Measurements from ENCODE around the gene ARHGAP26.

Gene ARHGAP26

DNA sequence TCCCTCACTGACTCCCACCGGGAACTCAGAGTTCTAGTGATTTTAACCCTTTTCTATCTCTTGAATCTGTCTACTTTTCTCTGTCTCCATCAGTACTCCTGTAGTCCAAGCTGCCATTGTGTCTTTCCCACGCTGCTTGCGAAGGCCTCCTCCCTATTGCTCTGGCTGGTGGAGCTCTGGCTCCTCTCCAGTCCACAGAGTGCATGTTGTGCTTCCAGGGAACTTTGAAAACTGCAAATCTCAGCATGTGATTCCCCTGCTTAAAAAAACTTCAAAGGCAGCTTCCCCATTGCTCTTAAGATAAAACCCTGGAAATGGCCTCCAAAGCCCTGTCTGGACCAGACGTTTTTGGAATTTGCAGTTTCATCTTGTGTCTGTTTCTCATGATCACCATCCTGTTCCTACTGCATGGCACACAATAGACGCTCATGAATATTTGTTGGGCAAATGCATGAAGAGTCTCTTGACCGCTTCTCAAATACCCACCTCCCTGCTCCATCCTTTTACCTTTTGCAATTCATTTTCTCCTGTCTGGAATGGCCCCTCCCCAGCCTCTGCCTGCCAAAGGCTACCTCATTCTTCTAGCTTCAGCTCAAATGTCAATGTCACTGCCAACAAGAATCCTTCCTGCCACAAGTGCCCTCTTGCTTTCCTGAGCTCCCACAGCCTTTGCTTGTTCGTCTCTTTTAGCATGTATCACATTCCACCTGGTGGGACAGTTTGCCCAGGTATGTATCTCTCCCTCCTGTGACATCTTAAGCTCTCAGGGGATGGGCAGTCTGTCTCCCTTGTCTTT lies 293.2 kb downstream of the ARHGAP26 start:
- DNase-seq (ENCODE audit: extremely low spot score, insufficient read length, low read depth) (no peak), FAIRE-seq (no peak)

DNA sequence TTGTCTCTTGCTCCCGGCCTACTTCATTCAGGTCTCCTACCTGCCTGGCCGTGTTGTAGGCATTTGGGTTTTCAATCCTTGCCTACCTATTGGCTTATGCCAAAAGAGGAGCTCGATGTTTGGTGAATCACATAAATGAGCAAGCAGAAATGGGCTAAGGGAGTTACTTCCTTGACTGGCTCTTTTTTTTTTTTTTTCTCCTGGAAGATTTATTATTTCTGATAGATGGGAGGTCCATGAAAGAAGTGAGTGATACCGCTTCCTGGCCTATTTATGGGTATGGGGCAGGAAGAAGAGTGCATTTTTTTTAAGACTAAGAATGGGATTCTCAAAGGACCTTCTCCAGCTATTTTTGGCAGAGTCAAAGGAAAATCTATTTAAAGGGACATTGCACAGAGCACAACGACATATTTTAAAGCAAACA lies 294.1 kb downstream of the ARHGAP26 start:
- FAIRE-seq: no peak
- no peak for DNase-seq (ENCODE audit: extremely low spot score, insufficient read length, low read depth)

DNA sequence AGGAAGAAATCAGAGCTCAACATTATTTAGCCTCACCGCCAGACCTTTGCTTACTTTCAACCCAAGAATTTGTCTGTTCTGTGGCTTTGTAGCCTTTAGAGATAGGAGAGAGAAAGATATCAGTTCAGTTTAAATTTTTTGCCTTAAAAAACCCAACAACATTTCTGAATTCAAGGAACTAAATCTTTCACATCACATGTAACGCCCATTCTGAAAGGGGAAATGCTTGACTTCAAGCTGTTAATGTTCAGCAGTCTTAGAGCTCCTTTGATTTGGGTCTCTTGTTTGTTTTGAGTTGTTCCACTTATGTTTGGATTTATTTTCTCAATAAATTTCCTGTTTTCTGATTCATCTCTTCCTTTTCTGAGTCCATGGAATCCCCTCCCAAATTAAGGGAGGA lies 294.5 kb downstream of the ARHGAP26 start:
- FAIRE-seq: peak; percentile 31
- DNase-seq (ENCODE audit: extremely low spot score, insufficient read length, low read depth): no peak

DNA sequence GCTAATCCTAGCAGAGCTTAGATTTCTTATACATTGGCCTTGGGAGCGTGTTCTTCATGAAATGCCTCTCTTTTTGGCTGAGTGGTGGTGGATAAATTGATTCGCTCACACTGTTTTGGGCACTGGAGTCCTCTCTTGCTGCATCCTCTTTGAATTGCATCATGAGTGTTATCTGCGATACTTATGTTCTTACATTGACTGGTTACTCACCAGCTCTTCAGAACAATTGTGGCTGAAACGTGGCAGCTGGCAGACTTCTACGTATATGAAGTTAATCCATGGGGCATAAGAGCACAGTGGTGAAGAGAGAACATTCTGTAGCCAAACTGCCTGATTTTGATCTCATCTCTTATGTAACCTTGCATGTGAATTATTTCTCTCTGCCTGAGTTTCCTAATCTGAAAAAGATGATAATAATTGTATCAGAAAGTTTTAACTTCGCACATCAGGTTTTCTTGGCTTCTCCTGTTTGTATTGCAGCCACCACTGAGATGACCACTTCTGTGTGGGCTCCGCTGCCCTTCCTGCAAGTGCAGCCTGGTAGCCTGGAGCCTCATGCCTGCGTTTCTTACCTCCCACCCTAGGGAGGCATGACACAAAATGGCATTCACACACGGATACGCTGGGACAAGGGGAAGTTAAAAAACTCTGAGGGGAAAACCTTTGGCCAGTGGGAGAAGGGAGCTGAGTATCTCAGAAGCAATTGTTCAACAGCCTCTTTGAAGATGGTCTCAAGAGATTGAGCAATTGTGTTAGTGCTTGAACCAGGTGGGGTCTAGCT lies 295.2 kb downstream of the ARHGAP26 start:
- no peak for FAIRE-seq
- no peak for DNase-seq (ENCODE audit: extremely low spot score, insufficient read length, low read depth)

DNA sequence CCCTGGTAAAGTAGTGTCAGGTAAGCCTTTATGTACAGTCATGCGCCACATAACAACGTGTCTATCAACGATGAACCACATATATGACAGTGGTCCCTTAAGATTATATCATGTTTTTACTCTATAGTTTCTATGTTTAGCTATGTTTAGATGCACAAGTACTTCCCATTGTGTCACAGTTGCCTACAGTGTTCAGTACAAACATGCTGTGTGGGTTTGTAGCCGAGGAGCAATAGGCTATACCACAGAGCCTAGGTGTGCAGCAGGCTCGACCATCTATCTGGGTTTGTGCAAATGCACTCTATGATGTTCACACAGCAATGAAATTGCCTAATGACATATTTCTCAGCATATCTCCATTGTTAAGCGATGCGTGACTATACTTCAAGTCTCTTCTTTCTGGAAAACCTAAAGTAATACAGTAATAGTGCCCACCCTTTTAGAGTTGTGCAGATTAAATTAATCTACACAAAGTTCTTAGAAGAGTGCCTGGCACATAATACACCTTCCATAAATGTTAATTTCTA lies 295.9 kb downstream of the ARHGAP26 start:
- FAIRE-seq (no peak), DNase-seq (ENCODE audit: extremely low spot score, insufficient read length, low read depth) (no peak)

DNA sequence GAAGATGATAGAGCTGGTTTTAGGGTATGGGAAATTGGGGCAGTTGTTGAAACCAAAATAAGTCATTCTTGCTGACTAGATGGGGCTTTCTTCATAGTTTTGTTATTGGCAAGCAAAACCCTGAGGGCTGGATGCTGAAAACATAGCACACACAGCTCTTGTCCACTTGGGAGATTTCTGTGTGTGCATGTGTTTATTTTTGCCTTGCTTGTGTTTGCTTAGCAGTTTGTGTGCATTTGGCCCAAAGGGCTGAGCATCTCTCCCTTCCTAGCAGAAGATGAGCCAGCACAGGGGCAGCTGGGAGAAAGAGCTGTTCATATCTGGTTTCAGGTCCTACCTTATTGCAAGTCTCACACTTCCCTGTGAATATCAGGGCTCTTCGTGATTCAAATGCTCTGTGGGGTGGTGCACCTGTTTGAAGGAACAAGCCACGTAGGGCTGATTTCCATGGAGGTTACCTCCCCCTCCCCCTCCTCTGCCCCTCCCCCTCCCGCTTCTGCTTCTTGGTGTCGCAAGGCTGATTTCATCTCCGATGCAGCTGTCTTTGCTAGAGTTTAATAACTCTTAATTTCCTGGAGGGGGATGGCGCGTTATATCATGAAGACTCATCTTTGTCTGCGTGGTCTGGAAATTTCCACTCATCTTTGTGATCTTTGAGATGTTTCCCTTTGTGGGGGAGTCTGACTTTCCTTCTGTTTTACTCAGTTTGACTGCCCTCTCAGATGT lies 296.5 kb downstream of the ARHGAP26 start:
- DNase-seq (ENCODE audit: extremely low spot score, insufficient read length, low read depth): no peak
- FAIRE-seq: peak; percentile 80

DNA sequence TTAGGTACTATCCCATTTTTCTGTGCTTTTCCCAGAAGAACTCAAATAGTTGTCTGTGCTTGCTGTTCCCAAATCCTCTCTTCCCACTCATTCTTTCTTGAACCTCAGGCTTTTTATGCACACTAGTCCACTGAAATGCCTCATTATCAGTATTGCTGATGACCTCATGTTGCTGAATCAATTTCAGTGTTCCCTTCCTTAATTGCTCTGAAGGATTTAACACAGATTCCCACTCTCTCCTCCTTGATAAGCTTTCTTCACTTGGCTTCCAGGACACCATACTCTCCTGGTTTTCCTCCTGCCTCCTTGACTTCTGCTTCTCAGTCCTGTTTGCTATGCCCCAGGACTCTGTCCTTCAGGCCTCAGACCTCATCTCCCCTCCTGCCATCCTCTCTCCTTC lies 298.5 kb downstream of the ARHGAP26 start:
- no peak for DNase-seq (ENCODE audit: extremely low spot score, insufficient read length, low read depth)
- FAIRE-seq: no peak

DNA sequence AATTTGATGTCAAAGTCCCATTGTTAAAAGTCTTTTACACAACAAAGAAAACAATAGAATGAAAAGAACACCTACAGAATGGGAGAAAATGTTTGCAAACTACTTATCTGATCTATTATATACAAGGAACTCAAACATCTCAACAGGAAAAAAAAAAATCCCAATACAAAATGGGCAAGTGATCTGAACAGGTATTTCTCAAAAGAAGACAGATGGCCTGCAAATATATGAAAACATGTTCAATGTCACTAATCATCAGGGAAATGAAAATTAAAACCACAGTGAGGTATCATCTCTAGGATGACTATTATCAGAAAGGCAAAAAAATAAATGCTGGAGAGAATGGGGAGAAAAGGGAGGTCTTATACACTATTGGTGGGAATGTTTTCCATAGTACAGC lies 301.8 kb downstream of the ARHGAP26 start:
- FAIRE-seq: no peak
- no peak for DNase-seq (ENCODE audit: extremely low spot score, insufficient read length, low read depth)

DNA sequence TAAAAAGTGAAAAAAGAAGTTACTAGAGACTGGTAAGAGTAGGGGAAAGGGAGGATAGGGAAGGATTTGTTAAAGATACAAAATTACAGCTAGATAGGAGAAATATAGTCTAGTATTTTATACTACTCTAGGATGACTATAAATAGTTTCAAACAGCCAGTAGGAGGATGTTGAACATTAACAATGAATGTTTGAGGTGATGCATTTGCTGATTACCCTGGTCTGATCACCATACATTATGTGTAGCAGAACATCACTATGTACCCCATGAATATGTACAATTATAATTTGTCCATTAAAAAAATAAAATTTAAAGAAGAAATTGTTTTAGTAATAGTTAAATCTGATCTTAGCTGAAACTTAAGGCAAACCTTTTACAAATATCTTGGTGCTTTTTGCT lies 302.6 kb downstream of the ARHGAP26 start:
- DNase-seq (ENCODE audit: extremely low spot score, insufficient read length, low read depth): no peak
- no peak for FAIRE-seq

DNA sequence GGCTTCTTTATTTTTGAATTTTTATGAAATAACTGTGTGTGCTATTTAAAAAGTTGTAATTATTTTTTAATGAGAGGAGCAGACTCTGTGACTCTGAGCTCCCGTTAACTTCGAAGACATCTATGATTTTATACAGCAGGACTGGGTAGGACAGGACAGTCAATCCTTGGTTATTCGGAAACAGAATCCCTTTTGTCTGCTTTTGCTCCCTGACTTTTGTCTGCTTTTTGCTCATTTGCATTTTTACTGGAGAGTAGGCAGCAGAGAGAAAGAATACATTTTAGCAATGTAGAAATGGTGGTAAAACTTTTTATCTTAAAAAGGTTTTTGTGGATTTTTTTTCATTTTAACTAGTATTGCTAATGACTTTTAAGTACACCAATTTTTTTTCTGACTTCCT lies 303.6 kb downstream of the ARHGAP26 start:
- no peak for FAIRE-seq

DNA sequence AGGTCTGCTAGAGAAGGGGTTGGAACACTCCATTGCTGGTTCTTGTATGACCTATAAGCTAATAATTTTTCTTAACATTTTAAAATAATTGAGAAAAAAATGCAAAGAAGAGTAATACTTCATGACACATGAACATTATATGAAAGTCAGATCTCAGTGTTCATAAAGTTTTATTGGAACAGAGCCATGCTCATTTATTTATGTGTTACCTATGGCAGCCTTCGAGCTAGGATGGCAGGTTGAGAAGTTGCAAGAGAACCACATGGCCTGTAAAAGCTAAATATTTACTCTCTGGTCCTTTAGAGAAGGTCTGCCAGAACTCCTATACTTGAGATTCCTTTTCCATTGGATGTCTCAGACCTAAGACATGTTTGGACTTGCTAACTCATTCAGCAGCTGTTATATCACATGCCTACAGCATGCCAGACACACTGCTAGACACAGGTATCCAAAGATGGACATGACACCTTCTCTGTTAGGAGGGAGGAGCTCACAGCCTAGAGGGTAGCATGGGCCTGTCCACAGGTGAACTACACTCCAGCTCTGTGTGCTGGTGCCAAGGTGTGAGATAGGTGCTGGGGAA lies 304.3 kb downstream of the ARHGAP26 start:
- FAIRE-seq: peak; percentile 39
- no peak for DNase-seq (ENCODE audit: extremely low spot score, insufficient read length, low read depth)

More for the DNA sequence above, 303.6 kb downstream of the ARHGAP26 start:
- no peak for DNase-seq (ENCODE audit: extremely low spot score, insufficient read length, low read depth)

DNA sequence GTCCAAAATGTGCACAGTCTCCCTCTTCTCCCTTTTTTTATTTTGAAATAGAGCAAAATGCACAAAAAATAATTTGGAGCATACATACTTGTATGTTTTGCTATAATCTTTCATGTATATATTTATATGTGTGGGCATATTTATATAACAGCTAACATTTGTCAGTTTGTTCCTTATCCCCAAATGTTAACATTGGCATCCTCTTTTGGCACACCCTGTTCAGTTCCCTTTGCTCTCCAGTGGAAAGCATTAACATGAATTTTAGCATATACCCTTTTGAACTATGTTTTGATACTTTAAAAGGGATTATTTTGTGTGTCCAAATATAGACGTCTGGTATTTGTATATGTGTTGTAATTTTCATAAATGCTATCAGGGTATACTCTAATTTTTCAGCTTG lies 306.2 kb downstream of the ARHGAP26 start:
- DNase-seq (ENCODE audit: extremely low spot score, insufficient read length, low read depth) (no peak), FAIRE-seq (no peak)

DNA sequence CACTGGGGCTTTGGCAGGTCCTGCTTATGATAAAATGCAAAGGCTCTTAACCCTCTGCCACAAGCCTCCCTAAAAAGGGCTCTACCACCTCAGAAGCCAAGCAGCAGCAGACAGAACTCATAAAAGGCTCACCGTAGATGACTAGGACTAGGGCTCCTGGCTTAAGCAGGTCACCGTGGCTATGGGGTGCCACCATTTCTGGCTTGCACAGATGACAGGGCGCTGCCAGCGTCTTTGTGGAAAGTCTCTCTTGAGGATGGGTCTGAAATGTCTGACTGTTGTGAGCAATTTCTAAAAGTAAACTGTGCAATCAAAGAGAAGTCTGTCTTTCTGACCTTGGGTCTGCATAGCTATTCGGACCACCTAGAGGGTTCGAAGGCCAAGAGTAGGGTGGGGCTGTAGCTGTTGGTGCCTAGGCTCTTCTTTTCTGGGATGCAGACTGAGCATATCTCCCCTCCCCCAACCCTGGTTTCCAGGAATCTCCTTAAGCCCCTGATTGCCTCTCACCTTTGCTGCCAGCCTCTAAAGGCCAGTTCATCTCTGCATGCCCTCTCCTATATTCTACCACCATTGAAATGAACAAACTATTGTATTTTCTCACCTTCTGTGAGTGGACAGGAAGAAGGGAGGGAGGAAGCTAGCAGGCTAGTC lies 307.4 kb downstream of the ARHGAP26 start:
- FAIRE-seq: no peak

DNA sequence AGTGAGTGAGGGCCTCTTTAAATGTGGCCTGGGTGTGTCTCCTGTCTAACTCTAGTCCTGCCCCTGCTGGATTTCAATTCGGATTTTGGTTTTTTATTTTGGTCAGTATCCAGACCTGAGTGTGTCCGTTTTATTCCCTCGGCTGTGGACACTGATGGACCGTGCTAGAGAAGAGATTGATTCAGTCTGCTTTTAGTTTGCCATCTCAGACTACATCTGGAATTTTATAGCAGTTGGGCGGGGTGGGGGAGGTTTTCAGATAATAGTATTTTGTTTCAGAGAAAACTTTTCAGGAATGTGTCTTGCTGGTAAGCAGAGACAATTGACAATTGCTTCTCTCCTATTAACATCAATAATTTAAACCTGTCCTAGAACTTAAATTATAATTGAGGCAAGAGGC lies 308.1 kb downstream of the ARHGAP26 start:
- DNase-seq (ENCODE audit: extremely low spot score, insufficient read length, low read depth) (no peak), FAIRE-seq (no peak)

More for the DNA sequence above, 307.4 kb downstream of the ARHGAP26 start:
- DNase-seq (ENCODE audit: extremely low spot score, insufficient read length, low read depth): no peak

DNA sequence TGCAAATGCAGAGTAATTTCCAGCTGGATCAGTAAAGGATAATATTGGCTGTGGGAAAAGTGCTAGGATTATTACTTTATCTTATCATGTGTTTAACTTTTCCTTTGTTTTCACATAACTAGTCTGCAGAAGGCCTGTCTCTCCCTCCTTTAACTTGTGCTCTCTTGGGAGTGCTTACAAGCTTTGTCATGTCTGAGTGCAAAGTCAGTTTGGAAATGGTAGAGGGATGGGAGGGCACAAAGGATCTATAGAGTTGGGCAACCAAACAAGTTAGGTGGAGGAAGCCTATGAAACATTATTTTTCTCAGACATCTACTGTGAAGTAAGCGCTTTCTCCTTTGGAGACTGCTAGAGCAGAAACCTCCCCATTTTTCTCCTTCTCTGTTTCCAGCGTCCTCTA lies 308.8 kb downstream of the ARHGAP26 start:
- DNase-seq (ENCODE audit: extremely low spot score, insufficient read length, low read depth): no peak
- FAIRE-seq: no peak

DNA sequence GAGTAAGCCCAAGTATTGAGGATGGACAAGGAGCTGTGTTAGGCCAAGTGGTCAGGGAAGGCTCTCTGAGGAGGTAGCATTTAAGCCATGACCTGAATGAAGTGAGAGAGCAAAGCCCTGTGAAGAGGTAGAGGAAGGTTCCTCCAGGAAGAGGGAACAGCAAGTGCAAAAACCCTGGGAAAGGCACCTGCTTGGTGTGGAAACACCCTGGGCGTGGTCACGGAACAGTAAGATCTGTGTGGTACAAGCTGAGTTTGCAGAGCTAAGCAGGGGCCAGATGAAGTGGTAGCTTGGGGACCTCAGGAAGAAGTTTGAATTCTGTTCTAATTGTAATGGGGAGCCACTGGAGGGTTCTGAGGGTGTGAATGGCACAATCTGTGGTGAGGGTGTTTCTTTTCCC lies 310.2 kb downstream of the ARHGAP26 start:
- FAIRE-seq: no peak

DNA sequence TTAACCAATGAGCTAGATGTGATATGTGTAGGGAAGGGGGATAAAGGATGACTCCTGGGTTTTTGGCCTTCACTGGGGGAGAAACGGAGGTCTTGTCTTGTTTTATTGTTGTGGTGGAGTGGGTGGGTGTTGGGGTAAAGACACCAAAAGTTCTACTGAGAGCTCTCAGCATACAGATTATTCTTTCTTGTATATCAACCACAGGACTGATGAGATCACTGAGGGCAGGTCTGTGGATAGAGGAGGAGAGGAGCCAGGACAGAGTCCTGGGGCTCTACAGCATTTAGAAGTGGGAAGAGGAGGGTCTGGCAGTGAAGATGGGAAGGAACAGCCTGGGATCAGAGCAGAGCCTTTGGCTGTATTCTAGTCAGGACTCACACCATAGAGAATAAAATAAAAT lies 310.8 kb downstream of the ARHGAP26 start:
- FAIRE-seq: no peak
- DNase-seq (ENCODE audit: extremely low spot score, insufficient read length, low read depth): no peak

More for the DNA sequence above, 310.2 kb downstream of the ARHGAP26 start:
- DNase-seq (ENCODE audit: extremely low spot score, insufficient read length, low read depth): no peak

DNA sequence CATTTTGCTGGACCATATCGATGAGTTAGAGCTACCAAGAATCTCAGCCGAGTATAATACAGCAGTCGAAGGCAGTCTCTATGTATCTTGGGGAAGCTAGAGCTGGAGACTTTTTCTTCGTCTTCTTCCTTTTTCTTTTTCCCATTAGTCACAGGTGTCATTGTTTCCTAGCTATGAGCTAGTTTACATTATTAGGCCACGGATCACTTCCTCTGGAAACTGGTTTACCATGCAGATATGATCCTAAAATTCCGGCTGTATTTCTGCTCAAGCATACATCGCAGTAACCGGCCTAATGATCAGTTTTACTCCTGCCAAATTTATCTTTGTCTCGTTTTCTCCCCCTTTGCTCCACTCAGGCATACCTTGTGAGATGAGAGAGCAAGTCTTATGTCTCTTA lies 312.8 kb downstream of the ARHGAP26 start:
- no peak for FAIRE-seq

DNA sequence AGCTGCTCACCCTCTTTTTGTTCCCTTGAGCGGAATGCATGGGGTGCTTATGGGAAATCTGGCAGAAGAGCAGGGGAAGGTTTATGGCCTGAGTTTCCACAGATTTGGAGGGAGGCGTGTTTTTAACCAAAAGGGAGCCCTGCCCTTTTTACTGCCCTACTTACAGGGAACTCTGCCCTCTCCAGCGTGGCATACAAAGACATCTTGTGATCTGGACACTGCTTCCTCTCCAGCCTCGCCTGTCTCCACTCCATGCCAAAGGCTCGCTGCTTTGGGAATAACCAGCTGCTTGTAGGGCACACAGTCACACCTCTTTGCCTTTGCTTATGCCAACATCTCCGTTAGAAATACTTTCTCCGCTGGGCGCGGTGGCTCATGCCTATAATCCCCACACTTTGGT lies 314.2 kb downstream of the ARHGAP26 start:
- FAIRE-seq (no peak), DNase-seq (ENCODE audit: extremely low spot score, insufficient read length, low read depth) (no peak)

More for the DNA sequence above, 312.8 kb downstream of the ARHGAP26 start:
- no peak for DNase-seq (ENCODE audit: extremely low spot score, insufficient read length, low read depth)
